NCI-H345 treated with DMSO at 0.1 percent for 48 hours (cell line): ENCODE results near the gene LIPC.
"Not testable (repeated sequence)": the region's sequence is repeated elsewhere in the genome, so short reads cannot be mapped to it uniquely, and the experiment has no call there.

Experiments
- DNase-seq: peaks from one replicate; lab custom pipeline; 2025; ENCODE audit not compliant: unreplicated experiment; lab: John Stamatoyannopoulos, UW

Gene LIPC

GRCh38 chr15:58574631-58575030 is 142.8 kb downstream of the LIPC start:
- DNase-seq = no peak

GRCh38 chr15:58575045-58575786 is 143.4 kb downstream of the LIPC start:
- no peak for DNase-seq

DNA sequence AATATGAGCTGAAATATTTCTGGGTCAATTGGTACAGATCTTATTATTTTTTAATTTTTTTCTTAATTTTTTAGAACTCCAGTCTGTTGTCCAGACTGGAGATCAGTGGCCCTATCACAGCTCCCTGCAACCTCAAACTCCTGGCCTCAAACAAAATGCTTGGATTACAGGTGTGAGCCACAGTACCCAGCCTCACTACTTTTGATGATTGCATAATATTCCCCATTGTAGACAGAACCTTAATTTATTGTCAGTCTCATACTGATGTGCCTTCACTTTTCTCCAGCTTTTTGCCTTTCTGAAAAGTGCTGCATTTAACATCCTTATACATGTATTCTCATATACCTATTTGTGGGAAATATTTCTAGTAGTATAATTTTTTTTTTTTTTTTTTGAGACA is 144.9 kb downstream of the LIPC start:
- no peak for DNase-seq

- no peak for DNase-seq
Observed at GRCh38 chr15:58582160-58582559, 150.4 kb downstream of the LIPC start.

DNA sequence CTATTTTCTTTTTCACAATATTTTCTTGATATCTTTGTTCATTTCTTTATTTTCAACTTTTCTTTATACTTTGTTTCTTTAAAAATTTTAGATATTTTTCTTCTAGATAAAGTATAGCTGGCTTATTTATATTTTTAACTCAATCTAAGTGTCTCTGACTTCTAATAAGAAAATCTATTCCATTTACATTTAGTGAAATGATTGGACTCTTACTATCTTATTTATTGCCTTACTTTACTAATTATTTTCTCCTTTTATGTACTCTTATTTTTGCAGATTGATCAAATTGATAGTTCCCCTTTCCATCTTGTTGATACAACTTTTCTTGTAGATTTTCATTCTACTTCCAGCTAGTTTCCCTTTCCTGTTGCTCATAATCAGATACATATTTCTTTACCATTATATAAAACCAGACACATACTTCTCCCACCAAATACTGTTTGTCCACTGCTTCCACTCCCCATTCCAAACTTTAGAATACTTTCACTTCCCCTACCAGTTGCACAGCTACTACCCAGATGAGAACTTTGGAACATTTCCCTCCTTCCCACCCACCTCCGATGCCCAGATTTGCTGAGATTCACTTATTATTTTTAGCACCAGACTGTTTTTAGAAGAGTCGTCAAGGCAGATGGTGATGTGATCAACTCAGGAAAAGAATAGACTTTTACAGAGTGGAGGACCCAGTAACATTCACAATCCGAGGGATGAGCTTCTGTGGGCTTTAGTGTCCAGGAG is 151.5 kb downstream of the LIPC start:
- DNase-seq = no peak

DNA sequence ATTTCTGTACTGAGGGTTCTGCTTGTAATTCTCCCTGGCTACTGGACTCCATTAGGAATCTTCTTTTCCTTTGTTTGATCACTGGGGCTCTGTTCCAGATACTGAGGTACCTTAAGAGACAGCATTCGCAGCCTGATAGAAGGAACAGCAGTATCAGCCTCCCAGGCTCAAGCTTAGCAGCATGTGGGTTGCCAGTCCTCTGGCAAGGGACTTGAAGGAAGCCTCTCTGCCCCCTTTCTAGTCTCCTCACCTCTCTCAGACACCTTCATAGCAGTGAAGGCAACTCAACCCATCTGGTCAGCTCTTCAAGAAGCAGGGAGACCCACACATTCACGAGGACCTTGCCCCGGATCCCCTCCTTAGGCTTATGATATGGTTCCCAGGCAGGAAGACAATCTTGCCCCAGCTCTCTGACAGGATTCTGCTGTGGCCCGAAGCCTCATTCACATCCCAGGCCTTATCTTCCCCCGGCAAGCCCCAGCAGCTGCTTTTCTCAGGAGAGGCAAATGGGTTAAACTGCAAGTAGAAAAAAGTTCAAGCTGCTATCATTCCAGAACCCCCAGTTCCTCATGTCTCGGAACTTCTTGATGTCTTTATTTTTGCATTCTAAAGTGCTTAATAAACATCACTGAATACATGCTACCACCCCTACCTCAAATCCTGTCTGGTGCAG is 153.1 kb downstream of the LIPC start:
- DNase-seq = no peak

DNA sequence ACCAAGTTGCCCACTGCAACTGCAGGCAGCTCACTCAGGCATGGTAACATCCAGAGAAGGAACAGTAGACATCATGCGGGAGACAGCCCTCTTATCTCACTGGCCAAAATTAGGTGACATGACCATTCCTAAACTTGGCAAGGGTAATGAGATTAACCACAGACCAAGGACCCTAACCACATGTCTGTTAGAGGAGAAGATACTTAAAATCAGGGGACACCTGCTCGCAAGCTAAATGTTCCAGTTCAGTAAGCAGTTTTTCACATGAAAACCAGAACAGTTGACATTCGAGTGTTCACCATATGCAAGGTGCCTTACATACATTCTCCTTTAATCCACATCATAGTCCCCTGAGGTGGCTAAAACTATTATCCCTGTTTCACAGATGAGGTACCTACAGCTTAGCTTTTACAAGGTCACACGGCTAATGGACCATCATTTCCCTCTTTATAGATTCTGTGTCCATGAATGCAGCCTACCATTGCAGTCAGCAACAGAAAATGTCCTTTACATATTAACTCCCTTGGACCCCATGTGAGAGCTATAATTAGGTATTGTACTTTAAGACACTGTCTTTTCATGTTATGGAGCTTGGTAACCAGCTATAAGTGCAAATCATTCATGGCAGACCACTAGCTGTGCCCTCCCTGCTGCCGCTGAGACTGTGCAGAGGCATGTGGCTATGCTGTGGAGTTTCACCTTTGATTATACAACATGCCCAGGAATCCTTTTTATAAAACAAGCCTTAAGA is 154.1 kb downstream of the LIPC start:
- DNase-seq = no peak

- no peak for DNase-seq
Observed at GRCh38 chr15:58587486-58587885, 155.7 kb downstream of the LIPC start.

DNA sequence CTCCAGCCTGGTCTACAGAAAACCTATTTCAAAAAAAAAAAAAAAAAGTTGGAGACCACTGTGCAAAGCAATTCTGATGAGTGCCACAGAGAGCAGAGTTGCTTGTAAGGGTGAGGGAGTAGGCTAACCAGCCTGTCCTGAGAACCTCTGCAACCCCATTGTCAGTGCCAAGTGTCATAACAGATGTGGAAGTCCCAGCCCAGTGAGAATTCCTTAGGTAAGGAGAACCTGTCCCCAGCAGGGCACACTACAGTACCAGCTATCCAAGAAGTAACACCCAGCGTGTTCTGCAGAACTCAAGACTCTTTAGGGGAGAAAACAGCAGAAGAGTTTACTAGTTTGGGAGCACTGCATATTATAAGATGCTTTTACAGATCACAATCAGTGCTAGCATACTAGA is 156.3 kb downstream of the LIPC start:
- no peak for DNase-seq

DNA sequence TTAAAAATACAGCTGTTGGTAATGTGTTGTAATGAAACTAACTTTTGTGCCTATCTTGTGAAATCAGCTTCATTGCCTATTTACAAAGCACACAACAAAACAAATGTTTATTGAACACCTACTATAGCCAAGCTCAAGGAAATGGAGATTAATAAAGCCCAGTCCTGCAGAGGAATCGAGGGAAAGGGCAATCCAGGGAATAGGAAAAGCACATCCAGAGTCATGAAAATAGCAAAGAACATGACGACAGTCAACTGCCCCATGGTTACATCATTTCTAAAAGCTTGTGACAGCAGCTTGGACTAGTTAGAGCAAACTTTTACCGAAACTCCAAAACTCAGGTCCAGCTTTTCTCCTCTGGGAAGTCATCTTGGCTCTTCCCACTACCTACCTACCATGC is 157.3 kb downstream of the LIPC start:
- DNase-seq = no peak

DNA sequence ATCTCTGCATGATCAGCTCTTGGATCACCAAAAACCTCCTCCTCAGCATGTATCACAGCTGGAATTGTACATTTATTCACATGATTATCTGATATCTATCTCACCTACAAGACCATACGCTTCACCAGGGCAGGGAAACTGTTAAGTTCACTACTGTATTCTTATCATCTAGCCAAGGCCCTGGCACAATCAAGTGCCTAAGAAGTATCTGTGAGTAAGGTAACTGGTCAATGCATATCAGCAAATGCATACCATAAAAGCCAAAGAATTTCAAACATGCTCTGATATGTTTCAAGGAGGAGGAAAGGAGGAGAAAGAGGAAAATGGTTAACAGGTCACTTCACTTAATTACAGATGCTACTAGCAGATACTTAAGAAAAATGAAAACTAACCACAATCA is 158.4 kb downstream of the LIPC start:
- DNase-seq = no peak

DNA sequence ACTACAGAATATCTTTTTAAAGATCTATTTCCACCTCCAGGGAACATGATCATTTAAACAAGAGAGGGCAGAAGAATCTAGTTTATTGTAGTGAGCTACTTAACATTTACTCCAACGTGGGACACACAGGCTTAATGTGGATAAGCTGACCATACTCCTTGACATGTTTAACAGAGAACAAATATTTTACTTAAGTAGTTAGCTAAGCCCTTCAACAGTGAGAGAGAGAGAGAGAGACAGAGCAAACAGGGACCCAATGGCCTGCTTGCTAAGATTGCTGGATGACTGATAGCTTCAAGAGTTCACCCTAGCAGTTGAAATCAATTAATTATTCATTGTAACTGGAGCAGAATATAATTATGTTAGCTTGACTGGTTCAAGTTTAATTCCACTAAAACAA is 159.1 kb downstream of the LIPC start:
- no peak for DNase-seq

DNA sequence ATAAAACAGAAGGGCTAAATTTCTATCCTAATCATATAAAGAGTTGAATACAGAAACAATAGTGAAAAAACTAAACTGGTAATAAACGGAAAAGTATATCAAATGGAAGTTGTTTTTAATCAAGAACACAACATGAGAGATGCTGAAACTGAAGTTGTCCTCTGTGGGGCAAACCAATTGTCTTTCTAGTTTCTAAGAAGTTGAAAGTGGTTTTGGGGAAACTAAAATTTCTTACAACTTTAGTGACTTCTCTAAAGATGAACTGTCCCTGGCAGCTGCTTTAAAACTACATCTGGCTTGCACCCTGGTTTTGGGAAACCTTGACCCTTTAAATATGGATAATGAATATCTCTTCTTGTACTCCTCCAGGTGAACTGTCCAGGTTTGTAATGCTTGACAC is 162.1 kb downstream of the LIPC start:
- DNase-seq = no peak

DNA sequence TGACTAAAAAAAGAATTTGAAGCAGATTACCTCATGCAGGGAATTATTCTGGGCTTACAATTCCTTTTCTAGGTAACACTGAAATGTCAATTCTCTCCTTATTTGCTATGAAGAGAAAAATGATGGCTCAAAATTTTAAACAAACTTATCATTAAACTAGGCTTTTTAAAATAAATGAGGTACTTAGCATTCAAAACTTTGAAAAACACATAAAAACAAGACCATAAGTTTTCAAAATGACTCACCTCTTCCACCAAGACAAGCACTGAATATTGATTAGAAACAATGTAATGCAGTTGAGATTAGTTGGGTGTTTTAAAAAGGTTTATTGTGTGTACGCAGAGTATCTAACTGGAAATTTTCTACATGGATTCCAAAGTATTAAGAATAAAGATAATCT is 163.1 kb downstream of the LIPC start:
- DNase-seq = no peak

DNA sequence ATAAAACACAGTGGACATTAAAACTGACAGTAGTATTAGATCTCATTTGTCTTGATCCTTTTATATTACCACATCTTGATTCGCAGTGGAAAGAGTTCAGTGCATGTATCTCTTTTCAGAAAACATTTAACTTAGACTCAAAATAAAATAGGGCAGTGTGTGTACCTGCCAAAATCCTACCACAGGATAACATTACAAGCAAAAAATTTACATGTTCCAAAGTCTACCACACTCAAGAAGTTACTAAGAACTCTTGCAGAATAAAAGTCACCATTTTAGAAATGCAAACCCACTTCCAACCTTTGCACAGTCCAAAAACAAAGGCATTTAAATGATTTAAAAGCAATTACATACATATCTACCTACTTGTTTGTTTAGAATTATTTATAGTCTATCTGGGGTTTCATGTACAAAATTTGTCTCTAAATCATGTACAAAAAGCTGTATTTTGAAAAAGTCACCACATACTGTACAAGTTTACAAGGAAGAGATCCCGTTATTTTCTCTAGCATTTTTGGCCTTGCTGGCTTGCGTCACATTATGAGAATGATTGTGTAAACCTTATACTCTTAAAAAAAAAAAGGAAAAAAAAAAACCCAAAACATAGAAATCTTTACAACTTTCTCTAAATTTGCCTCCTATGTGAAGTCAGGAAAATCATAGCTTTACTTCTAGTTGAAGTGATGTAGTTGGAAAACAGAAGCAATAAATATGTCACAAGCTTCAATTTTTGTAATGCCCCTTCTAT is 163.9 kb downstream of the LIPC start:
- DNase-seq = no peak

DNA sequence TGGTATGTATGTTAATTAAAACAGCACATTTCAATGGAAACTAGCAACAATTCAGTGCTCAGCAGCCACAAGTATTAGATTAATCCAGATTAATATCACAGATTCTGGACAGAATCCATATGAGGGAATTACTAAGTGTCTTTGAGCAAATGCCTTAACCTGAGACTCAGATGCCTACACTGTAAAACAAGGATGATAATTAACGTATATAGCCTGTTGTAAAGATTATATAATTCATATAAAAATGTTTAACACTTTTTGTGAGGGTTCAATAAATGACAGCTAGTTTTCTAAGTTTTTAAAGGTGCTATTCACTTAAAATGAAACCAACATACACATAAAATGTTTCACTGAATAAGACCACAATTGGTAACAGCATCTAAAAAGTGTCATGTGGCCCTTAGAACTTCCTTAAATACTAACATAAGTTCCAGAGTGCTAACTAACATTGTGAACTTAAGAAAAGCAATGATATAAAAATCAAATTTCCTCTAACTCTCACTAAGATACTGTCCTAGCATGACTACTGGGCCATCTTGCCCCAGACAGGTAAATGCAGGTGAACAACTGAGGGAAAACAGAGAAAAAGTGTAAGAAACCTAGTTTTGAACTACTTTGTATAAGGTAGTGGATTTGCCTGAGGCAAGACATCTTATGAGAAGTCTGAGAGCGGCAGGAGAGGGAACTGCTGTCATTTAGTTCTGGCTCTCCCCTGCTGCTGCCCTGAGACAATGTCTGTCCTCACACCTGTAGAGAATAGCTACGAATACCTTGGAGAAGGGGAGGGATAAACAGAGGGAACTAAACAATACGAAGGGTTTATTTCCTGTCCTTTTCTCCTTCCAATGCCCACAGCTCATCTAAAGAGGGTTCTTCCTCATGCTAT is 166.4 kb downstream of the LIPC start:
- no peak for DNase-seq

GRCh38 chr15:58598829-58599210 is 167.0 kb downstream of the LIPC start:
- no peak for DNase-seq

- DNase-seq = no peak
Observed at GRCh38 chr15:58602823-58603222, 171.0 kb downstream of the LIPC start.

DNA sequence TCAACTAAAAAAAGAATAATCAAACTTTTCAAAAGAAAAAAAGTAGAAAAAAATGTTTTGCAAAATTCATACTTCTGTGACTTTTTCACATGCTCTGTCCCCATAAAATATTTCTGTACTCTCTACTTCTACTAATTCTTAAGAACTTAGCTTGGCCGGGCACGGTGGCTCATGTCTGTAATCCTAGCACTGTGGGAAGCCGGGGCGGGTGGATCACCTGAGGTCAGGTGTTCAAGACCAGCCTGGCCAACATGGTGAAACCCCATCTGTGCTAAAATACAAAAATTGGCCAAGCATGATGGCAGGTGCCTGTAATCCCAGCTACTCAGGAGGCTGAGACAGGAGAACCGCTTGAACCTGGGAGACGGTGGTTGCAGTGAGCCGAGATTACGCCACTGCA is 172.1 kb downstream of the LIPC start:
- DNase-seq = not testable (repeated sequence)

DNA sequence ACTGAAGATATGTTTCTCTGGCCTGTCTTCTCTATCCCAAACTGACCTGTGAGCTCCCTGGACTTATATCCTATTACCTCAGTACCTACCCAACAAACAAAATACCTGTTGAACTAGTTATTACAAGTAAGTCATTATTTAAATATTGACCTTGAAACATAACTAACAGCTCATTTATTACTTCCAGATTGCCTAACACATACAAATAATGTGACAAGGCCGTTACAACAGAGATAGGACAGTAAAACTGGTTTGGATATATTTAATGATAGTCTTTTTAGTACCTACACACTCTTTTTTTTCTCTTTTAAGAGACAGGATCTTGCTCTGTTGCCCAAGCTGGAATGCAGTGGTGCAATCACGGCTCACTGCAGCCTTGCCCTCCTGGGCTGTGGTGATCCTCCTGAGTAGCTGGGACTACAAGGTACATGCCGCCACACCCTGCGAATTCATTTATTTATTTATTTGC is 172.7 kb downstream of the LIPC start:
- DNase-seq = no peak
